Esophagus muscularis mucosa (tissue), 3 donors: ENCODE measurements around the gene APOBEC3A.

Experiments used
- POLR2A ChIP-seq: fragments of 450-650 bp; IDR thresholded peaks from one replicate; pipeline ENCODE4 v1.6.1; 2017; ENCODE audit warnings: antibody characterized with exemption, moderate library complexity, mild to moderate bottlenecking, low read depth
- POLR2AphosphoS5 ChIP-seq, 2 donors: sonication (generic); formaldehyde crosslinking; IDR thresholded peaks; one replicate each; pipeline ENCODE4 v1.6.1; 2017; ENCODE audit warnings: antibody characterized with exemption in 2 of 2
- TF ChIP-seq, protein P1 (sequence below), 3 experiments: fragments of 200-600 bp in 2 of 3; fragments of 450-650 bp in 1 of 3; sonication (generic) in 2 of 3; IDR thresholded peaks; one replicate each; pipeline ENCODE4 v1.5.1; 2017 to 2019; ENCODE audit warnings: antibody characterized with exemption in 3 of 3, mild to moderate bottlenecking in 2 of 3, moderate library complexity in 1 of 3

DNA sequence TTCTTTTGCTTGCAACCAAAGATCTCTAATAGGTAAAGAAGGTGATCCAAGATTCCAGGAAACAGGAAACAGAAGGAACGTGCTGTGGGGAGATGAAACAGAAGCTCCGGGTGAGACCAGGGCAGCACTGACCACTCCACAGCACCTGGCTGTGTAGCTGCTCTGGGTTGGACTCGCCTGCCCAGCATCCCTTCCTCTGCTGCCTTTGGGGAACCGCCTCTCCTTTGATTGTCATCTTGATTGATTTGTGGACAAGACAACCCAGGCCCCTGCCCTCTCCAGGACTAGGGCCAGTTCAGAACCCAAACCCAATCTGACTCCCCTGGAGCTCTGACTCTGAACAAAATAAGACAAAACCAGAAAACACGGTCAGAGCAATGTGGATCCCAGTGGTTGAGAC, 14.7 kb upstream of the APOBEC3A start:
- TF ChIP-seq, protein P1, sequence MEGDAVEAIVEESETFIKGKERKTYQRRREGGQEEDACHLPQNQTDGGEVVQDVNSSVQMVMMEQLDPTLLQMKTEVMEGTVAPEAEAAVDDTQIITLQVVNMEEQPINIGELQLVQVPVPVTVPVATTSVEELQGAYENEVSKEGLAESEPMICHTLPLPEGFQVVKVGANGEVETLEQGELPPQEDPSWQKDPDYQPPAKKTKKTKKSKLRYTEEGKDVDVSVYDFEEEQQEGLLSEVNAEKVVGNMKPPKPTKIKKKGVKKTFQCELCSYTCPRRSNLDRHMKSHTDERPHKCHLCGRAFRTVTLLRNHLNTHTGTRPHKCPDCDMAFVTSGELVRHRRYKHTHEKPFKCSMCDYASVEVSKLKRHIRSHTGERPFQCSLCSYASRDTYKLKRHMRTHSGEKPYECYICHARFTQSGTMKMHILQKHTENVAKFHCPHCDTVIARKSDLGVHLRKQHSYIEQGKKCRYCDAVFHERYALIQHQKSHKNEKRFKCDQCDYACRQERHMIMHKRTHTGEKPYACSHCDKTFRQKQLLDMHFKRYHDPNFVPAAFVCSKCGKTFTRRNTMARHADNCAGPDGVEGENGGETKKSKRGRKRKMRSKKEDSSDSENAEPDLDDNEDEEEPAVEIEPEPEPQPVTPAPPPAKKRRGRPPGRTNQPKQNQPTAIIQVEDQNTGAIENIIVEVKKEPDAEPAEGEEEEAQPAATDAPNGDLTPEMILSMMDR (IDR thresholded peaks at IDR 0.05): no peak
- TF ChIP-seq POLR2A: no peak
- no peak for TF ChIP-seq POLR2AphosphoS5 (IDR thresholded peaks at IDR 0.05)
